Endothelial cell (in vitro differentiated cells): ENCODE results near the gene ERAS. TPM values are rescaled to one million over a fixed set of nuclear protein-coding genes. Genes with fewer than 3 reads are reported as not detected.
A peak's percentile ranks its signal among the peaks of the same experiment; 100 is the strongest.
"Not testable (repeated sequence)": the region's sequence is repeated elsewhere in the genome, so short reads cannot be mapped to it uniquely, and the experiment has no call there.

ENCODE experiments used
- DNase-seq: peaks from one replicate; pipeline ENCODE4 v3.0.0; 2021; ENCODE audit warnings: low spot score
- H3K27ac Mint-ChIP-seq: one replicate; pipeline ENCODE4 v1.8.0; 2021; ENCODE audit warnings: mixed read lengths, inconsistent platforms; ENCODE audit not compliant: unreplicated experiment
- H3K27me3 Mint-ChIP-seq: one replicate; pipeline ENCODE4 v1.8.0; 2021; ENCODE audit warnings: mild to moderate bottlenecking, moderate library complexity, mixed read lengths, inconsistent platforms; ENCODE audit not compliant: unreplicated experiment
- H3K36me3 Mint-ChIP-seq: one replicate; pipeline ENCODE4 v1.8.0; 2021; ENCODE audit warnings: mild to moderate bottlenecking, low read depth, mixed read lengths, inconsistent platforms; ENCODE audit not compliant: unreplicated experiment
- H3K4me1 Mint-ChIP-seq: one replicate; pipeline ENCODE4 v1.8.0; 2021; ENCODE audit warnings: mild to moderate bottlenecking, mixed read lengths, inconsistent platforms; ENCODE audit not compliant: unreplicated experiment
- H3K4me3 Mint-ChIP-seq: one replicate; pipeline ENCODE4 v1.8.0; 2021; ENCODE audit warnings: mild to moderate bottlenecking, mixed read lengths, inconsistent platforms; ENCODE audit not compliant: unreplicated experiment
- H3K9me3 Mint-ChIP-seq: one replicate; pipeline ENCODE4 v1.8.0; 2021; ENCODE audit warnings: mixed read lengths, inconsistent platforms; ENCODE audit not compliant: unreplicated experiment
- CTCF ChIP-seq: fragments of 200-600 bp; sonication (generic); IDR thresholded peaks from one replicate; pipeline ENCODE4 v1.5.0; 2021; ENCODE audit warnings: antibody characterized with exemption; ENCODE audit not compliant: unreplicated experiment
- total RNA-seq: library from RNA; stranded (reverse); fragmentation: NEBNext Ultra II Directional; extraction: Animal tissue kit (Norgen Biotek cat#: 25700); gene quantifications from one replicate; pipeline ENCODE4 v1.2.1, GENCODE V29; 2021; ENCODE audit not compliant: unreplicated experiment

Gene ERAS
- total RNA-seq, 1 donor from 2014 or later, result not detected

DNA sequence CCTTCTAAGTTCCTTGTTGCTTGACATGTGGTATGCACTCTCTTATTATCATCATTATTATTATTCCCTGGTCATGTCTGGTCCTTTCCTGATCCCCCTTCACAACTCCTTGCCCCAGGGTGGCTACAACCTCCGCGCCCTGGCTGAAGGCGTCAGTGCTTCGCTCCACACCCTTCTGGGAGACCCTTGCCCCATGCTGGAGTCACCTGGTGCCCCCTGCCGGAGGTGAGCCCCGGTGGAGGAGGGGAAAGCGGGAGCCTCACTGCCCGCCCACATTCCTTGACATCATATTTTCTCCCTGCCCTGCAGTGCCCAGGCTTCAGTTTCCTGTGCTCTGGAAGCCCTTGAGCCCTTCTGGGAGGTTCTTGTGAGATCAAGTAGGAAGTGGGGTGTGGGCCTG lies 11.0 kb upstream of the ERAS start:
- no peaks in the 10 kb centered on the region for H3K9me3 Mint-ChIP-seq
- peaks cover 18% of the 10 kb centered on the region for H3K36me3 Mint-ChIP-seq
- H3K4me3 Mint-ChIP-seq, result no peak overlapping the region
- H3K27me3 Mint-ChIP-seq, result peaks cover 1% of the 10 kb centered on the region
- H3K4me1 Mint-ChIP-seq, result no peaks in the 10 kb centered on the region
- H3K27ac Mint-ChIP-seq, result no peak overlapping the region
- TF ChIP-seq CTCF, result no peak
- no peak for DNase-seq

- peaks cover 18% of the 10 kb centered on the region for H3K36me3 Mint-ChIP-seq
- H3K4me1 Mint-ChIP-seq, result no peaks in the 10 kb centered on the region
- no peak for TF ChIP-seq CTCF
- no peak overlapping the region for H3K4me3 Mint-ChIP-seq
- no peak for DNase-seq
- peaks cover 1% of the 10 kb centered on the region for H3K27me3 Mint-ChIP-seq
- no peak overlapping the region for H3K27ac Mint-ChIP-seq
- no peaks in the 10 kb centered on the region for H3K9me3 Mint-ChIP-seq
Observed at GRCh38 chrX:48816014-48816810, 10.1 kb upstream of the ERAS start.

DNA sequence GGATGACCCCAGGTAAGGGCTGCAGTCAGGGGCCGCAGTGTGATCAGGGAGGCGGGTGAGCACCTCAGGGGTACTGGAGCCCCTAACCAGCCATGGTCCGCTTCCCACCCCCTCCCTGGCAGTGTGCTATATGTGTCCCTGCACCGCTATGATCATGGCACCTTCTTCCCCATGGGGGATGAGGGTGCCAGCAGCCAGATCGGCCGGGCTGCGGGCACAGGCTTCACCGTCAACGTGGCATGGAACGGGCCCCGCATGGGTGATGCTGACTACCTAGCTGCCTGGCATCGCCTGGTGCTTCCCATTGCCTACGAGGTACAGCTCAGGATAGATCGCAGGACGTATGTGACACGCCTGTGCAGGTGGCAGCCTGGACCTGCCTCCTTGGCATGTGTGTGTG lies 8.2 kb upstream of the ERAS start:
- TF ChIP-seq CTCF, result no peak
- Mint-ChIP-seq H3K36me3 (peaks cover 22% of the 10 kb centered on the region), H3K9me3 (no peaks in the 10 kb centered on the region), H3K27ac (no peak overlapping the region), H3K4me1 (no peaks in the 10 kb centered on the region), H3K4me3 (no peak overlapping the region), H3K27me3 (peaks cover 1% of the 10 kb centered on the region)
- no peak for DNase-seq

GRCh38 chrX:48818866-48819265 lies 7.4 kb upstream of the ERAS start:
- H3K27me3 Mint-ChIP-seq, result peaks cover 1% of the 10 kb centered on the region
- no peaks in the 10 kb centered on the region for H3K9me3 Mint-ChIP-seq
- TF ChIP-seq CTCF, result no peak
- H3K4me1 Mint-ChIP-seq, result no peaks in the 10 kb centered on the region
- no peak overlapping the region for H3K4me3 Mint-ChIP-seq
- no peak overlapping the region for H3K27ac Mint-ChIP-seq
- no peak for DNase-seq
- H3K36me3 Mint-ChIP-seq, result peaks cover 24% of the 10 kb centered on the region

DNA sequence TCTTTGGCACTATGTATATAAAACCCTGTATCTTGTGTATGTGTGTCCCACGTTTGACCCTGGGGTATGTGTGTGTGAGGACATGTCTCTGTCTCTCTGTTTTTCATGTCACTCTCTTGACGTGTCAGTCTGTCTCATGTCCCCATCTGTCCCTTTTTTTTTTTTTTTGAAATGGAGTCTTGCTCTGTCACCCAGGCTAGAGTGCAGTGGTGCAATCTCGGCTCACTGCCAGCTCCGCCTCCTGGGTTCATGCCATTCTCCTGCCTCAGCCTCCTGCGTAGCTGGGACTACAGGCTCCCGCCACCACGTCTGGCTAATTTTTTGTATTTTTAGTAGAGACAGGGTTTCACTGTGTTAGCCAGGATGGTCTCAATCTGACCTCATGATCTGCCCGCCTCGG lies 6.9 kb upstream of the ERAS start:
- Mint-ChIP-seq H3K27ac (peak overlapping the region; percentile 42), H3K36me3 (peaks cover 22% of the 10 kb centered on the region)
- not testable (repeated sequence) for DNase-seq, H3K4me3 Mint-ChIP-seq, H3K4me1 Mint-ChIP-seq, H3K27me3 Mint-ChIP-seq, H3K9me3 Mint-ChIP-seq
